Esophagus muscularis mucosa (tissue), 4 donors: ENCODE measurements around the gene FAM187B.

Experiments used
- CTCF ChIP-seq, 3 experiments: fragments of 200-600 bp in 2 of 3; fragments of 450-650 bp in 1 of 3; sonication (generic) in 2 of 3; IDR thresholded peaks; one replicate each; pipeline ENCODE4 v1.5.1; 2017 to 2019; ENCODE audit warnings: antibody characterized with exemption in 3 of 3, mild to moderate bottlenecking in 2 of 3, moderate library complexity in 1 of 3
- EP300 ChIP-seq: sonication (generic); formaldehyde crosslinking; IDR thresholded peaks from one replicate; pipeline ENCODE4 v1.6.1; 2017; ENCODE audit warnings: antibody characterized with exemption
- POLR2A ChIP-seq: fragments of 450-650 bp; IDR thresholded peaks from one replicate; pipeline ENCODE4 v1.6.1; 2017; ENCODE audit warnings: antibody characterized with exemption, moderate library complexity, mild to moderate bottlenecking, low read depth
- POLR2AphosphoS5 ChIP-seq, 2 donors: sonication (generic); formaldehyde crosslinking; IDR thresholded peaks; one replicate each; pipeline ENCODE4 v1.6.1; 2017; ENCODE audit warnings: antibody characterized with exemption in 2 of 2

- TF ChIP-seq CTCF (IDR thresholded peaks at IDR 0.05) (no peak), POLR2AphosphoS5 (IDR thresholded peaks at IDR 0.05) (no peak), POLR2A (no peak), EP300 (no peak)
Measured at GRCh38 chr19:35271546-35271945, 43.0 kb upstream of the FAM187B start.
